PC-9 (cell line): ENCODE results near the gene DENND10. TPM values are rescaled to one million over a fixed set of nuclear protein-coding genes. Genes with fewer than 3 reads are reported as not detected.

Source experiments
- BruUV-seq: library from RNA; stranded (reverse); fragments of 400-500 nt; replicated peaks from 2 replicates; lab custom pipeline; 2021; lab: Mats Ljungman, UMichigan
- CTCF ChIA-PET: fragments of 300-600 bp; sonication (Branson Sonifier 250); formaldehyde crosslinking; loops from one replicate; lab custom pipeline; 2022; ENCODE audit warnings: antibody characterized with exemption; lab: Charles Lee
- POLR2A ChIA-PET: fragments of 300-600 bp; sonication (Branson Sonifier 250); formaldehyde crosslinking; loops from one replicate; lab custom pipeline; 2022; ENCODE audit warnings: antibody characterized with exemption; ENCODE audit not compliant: unreplicated experiment; lab: Charles Lee
- DNase-seq, 2 experiments: peaks; one replicate each; pipeline versions ENCODE4 v3.0.0 to v3.0.0-alpha.2; 2015 to 2022; ENCODE audit warnings: mixed read lengths in 1 of 2
- H2AFZ ChIP-seq: fragments of 200-600 bp; sonication (generic); 2 replicates; pipeline ENCODE4 v1.8.1; 2017; ENCODE audit warnings: antibody characterized with exemption
- H3F3A ChIP-seq: fragments of 200-600 bp; sonication (generic); 2 replicates; pipeline ENCODE4 v1.8.1; 2017; ENCODE audit warnings: antibody characterized with exemption, mild to moderate bottlenecking, low read depth; ENCODE audit not compliant: insufficient read depth
- H3K27ac ChIP-seq: fragments of 200-600 bp; sonication (generic); 2 replicates; pipeline ENCODE4 v1.6.1; 2016; ENCODE audit warnings: mixed run types
- H3K27me3 ChIP-seq: fragments of 200-600 bp; sonication (generic); 2 replicates; pipeline ENCODE4 v1.6.1; 2016; ENCODE audit warnings: low read depth, mixed run types; ENCODE audit not compliant: insufficient read depth
- H3K36me3 ChIP-seq: fragments of 200-600 bp; sonication (generic); 2 replicates; pipeline ENCODE4 v1.6.1; 2016; ENCODE audit warnings: low read depth, mixed run types
- H3K4me1 ChIP-seq: fragments of 200-600 bp; sonication (generic); replicated peaks from 2 replicates; pipeline ENCODE4 v1.6.1; 2016; ENCODE audit warnings: mixed run types; ENCODE audit not compliant: insufficient read depth
- H3K4me2 ChIP-seq: fragments of 200-600 bp; sonication (generic); 2 replicates; pipeline ENCODE4 v1.6.1; 2017; ENCODE audit warnings: mixed run types
- H3K4me3 ChIP-seq: fragments of 200-600 bp; sonication (generic); 2 replicates; pipeline ENCODE4 v1.6.1; 2016; ENCODE audit warnings: mixed run types
- H3K79me2 ChIP-seq: fragments of 200-600 bp; sonication (generic); 2 replicates; pipeline ENCODE4 v1.6.1; 2017; ENCODE audit warnings: low read depth, mixed run types
- H3K9me2 ChIP-seq: fragments of 200-600 bp; sonication (generic); 2 replicates; pipeline ENCODE4 v1.8.1; 2017; ENCODE audit warnings: mild to moderate bottlenecking; ENCODE audit not compliant: insufficient read depth
- H3K9me3 ChIP-seq: fragments of 200-600 bp; sonication (generic); 2 replicates; pipeline ENCODE4 v1.8.1; 2016; ENCODE audit warnings: low read depth; ENCODE audit not compliant: insufficient read depth
- H4K20me1 ChIP-seq: fragments of 200-600 bp; sonication (generic); 2 replicates; pipeline ENCODE4 v1.8.1; 2017; ENCODE audit not compliant: insufficient read depth
- CTCF ChIP-seq: fragments of 200-600 bp; sonication (generic); conservative IDR thresholded peaks from 2 replicates; pipeline ENCODE4 v1.6.1; 2017; ENCODE audit warnings: mixed run types, antibody characterized with exemption, mild to moderate bottlenecking, moderate library complexity
- EZH2 ChIP-seq: fragments of 200-600 bp; sonication (generic); IDR thresholded peaks from 2 replicates; pipeline ENCODE4 v1.8.0; 2017; ENCODE audit warnings: antibody characterized with exemption, low read depth
- intact Hi-C: fragments of 100-400 bp; cut with micrococcal nuclease; formaldehyde crosslinking; loops from one replicate; pipeline ENCODE4 v1.10.0; 2022; ENCODE audit not compliant: unreplicated experiment
- total RNA-seq: library from RNA; stranded (reverse); gene quantifications from 2 replicates; pipeline ENCODE4 v1.2.3, GENCODE V29; 2021

Gene DENND10
- total RNA-seq, 1 experiment from 2014 or later, result 30.1 TPM

GRCh38 chr10:119139464-119140067, 35.7 kb downstream of the DENND10 start:
- Histone ChIP-seq H3K4me2 (no peak overlapping the region), H3K4me3 (no peak overlapping the region), H3K79me2 (no peaks in the 10 kb centered on the region), H3F3A (no peaks in the 10 kb centered on the region), H3K9me2 (no peaks in the 10 kb centered on the region), H3K4me1 (no peaks in the 10 kb centered on the region), H4K20me1 (no peaks in the 10 kb centered on the region), H3K9me3 (no peaks in the 10 kb centered on the region), H3K27me3 (no peaks in the 10 kb centered on the region), H3K36me3 (no peaks in the 10 kb centered on the region), H2AFZ (no peak overlapping the region), H3K27ac (no peak overlapping the region)
- ChIA-PET POLR2A (interaction anchor here (0.6 kb wide), 1 partner anchor 711 kb away, joined by 13 read pairs; no protein-coding TSS in a partner anchor), CTCF (no interaction called here)
- no TSS peak for BruUV-seq
- TF ChIP-seq CTCF, result peak; percentile 50
- no peak for TF ChIP-seq EZH2
- intact Hi-C loops, result loop anchor here (10.0 kb wide), 1 partner anchor 1195 kb away; no protein-coding TSS in a partner anchor
- peak in 1 of 2 experiments; percentile 12 for DNase-seq

GRCh38 chr10:119140603-119141245, 36.8 kb downstream of the DENND10 start:
- Histone ChIP-seq H3K27me3 (no peaks in the 10 kb centered on the region), H3K9me2 (no peaks in the 10 kb centered on the region), H2AFZ (no peak overlapping the region), H4K20me1 (no peaks in the 10 kb centered on the region), H3F3A (no peaks in the 10 kb centered on the region), H3K27ac (no peak overlapping the region), H3K4me3 (no peak overlapping the region), H3K79me2 (no peaks in the 10 kb centered on the region), H3K9me3 (no peaks in the 10 kb centered on the region), H3K4me2 (no peak overlapping the region), H3K36me3 (no peaks in the 10 kb centered on the region), H3K4me1 (no peaks in the 10 kb centered on the region)
- ChIA-PET CTCF (no interaction called here), POLR2A (no interaction called here)
- no peak for DNase-seq
- no peak for TF ChIP-seq CTCF
- TF ChIP-seq EZH2, result no peak
- intact Hi-C loops, result no loop called here
- BruUV-seq, result no TSS peak

GRCh38 chr10:119143657-119144056, 39.7 kb downstream of the DENND10 start:
- Histone ChIP-seq H3K79me2 (no peaks in the 10 kb centered on the region), H3K36me3 (no peaks in the 10 kb centered on the region), H3K9me2 (no peaks in the 10 kb centered on the region), H2AFZ (no peak overlapping the region), H3K4me1 (no peaks in the 10 kb centered on the region), H3F3A (no peaks in the 10 kb centered on the region), H3K27ac (no peak overlapping the region), H4K20me1 (no peaks in the 10 kb centered on the region), H3K9me3 (no peaks in the 10 kb centered on the region), H3K4me3 (no peak overlapping the region), H3K27me3 (no peaks in the 10 kb centered on the region), H3K4me2 (no peak overlapping the region)
- ChIA-PET CTCF (no interaction called here), POLR2A (interaction anchor here (0.6 kb wide), 1 partner anchor 399 kb away, joined by 6 read pairs; the partner anchor contains the start of gene RGS10)
- no peak for TF ChIP-seq CTCF
- TF ChIP-seq EZH2, result no peak
- intact Hi-C loops, result no loop called here
- no TSS peak for BruUV-seq
- no peak for DNase-seq
